Islet precursor cell (in vitro differentiated cells): ENCODE measurements around the gene TPPP3.

ENCODE experiments used
- DNase-seq: peaks from one replicate; pipeline ENCODE4 v3.0.0-alpha.2; 2018

Gene TPPP3

GRCh38 chr16:67403976-67404555, 10.8 kb upstream of the TPPP3 start:
- no peak for DNase-seq

- no peak for DNase-seq
These were observed 7.6 kb upstream of the TPPP3 start for GRCh38 chr16:67400901-67401300.

GRCh38 chr16:67399749-67400704, 6.7 kb upstream of the TPPP3 start:
- no peak for DNase-seq

GRCh38 chr16:67399218-67399733, 6.0 kb upstream of the TPPP3 start:
- peak; percentile 83 for DNase-seq

GRCh38 chr16:67398546-67399217, 5.4 kb upstream of the TPPP3 start:
- no peak for DNase-seq

DNA sequence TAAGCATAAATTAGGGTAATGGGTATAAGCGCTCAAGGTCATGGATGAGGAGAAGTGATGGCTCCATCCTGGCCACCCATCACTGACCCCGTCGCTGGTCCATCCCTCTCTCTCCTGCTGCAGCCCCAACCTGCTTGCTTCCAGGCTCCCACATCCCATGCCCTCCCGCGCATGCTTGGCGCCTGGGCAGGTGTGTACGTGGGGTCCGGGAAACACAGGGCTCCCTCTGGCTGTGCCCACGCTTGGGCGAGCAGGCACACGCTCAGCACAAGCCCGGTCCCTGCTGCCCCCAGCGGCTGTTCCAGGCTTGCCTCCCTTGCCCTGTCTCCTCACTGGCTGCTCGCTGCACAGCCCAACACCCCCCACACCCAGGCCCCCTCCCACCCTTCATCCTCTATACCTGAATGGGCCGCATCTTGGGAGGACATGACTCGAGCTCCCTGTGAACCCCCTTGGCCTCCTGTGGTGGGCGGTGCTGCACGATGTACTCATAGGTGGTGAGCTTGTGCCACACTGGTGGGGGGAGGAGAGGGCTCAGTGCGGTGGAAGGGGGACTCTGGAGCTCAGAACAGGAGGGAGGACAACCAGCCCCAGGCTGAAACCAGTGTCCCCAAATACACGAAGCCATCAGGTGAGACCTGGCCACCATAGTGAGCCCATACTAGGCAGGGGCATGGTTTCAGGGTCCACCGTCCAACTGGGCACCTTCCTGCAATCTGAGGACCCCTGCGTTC, 4.7 kb upstream of the TPPP3 start:
- DNase-seq: no peak

GRCh38 chr16:67397036-67397801, 3.9 kb upstream of the TPPP3 start:
- peak; percentile 50 for DNase-seq

GRCh38 chr16:67396159-67397035, 3.1 kb upstream of the TPPP3 start:
- DNase-seq: peak; percentile 94

- DNase-seq: no peak
These were observed 2.3 kb upstream of the TPPP3 start for GRCh38 chr16:67395458-67396158.

DNA sequence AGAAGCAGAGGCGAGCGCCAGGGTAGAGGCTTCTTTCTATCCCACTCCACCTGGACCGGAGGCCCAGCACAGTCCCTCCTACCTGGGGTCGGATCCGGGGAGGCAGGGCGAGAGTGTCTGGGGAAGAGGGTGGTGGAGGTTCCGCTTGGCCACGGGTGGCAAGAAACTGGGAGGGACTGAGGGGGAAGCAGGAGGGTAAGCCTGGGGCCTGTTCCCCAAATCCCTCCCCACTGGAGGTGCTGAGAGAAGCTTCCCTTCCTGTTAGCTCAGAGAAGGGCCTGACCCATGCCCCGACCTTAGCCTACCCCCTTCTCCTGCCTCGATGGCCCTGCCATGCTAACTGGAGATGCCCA, 1.8 kb upstream of the TPPP3 start:
- no peak for DNase-seq

- DNase-seq: peak; percentile 70
These were observed 1.1 kb upstream of the TPPP3 start for GRCh38 chr16:67394155-67395104.

DNA sequence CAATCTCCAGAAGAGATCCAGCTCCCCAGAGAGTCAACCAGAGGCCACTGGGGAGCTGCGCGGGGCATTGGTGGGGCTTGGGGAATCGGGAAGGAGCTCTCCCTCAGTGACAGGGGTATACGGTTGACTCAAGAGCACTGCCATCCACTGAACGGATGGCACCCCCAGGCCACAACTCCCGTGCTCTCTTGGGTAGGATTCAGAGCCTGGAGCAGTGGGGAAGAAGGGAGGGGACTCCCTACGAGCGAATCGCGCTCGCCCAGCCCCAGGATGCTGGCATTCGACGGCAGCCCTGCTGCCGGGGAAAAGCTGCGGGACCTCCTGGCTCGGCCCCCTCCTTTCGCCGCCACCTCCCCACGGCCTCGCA, 473 bp upstream of the TPPP3 start:
- DNase-seq: no peak

DNA sequence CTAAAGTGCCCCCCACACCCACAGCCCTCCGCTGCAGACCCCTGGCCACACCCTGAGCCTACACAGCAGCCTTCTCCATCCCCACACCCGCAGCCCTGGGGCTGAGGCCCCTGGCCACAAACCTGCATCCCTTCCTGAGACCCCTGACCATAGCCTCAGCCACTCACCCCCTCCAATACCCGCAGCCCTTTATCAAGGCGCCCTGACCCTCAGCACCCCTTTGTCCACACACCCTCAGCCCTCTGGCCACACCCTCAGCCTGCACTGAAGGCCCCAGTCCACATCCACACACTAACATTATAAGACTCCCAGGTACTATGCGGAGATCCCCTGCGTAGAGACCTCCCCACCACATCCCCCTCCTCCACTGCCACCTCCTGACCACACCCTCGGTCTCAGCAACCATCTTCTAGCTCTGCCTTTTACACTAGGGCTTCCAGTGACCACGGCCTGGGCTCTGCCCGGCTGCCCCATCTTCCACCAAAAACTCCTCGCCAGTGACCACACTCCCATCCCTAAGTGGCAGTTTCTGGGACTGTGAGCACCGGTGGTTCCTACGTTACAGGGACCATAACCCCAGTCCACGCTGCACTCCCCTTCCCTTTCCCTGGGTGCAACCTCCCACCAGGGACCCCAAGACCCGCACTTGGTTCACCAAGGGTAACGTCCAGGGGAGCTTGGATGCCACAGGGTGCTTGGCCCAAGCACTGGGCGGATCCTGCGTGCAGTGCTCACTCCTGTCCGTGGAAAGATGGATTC, 818 bp downstream of the TPPP3 start:
- DNase-seq: no peak

- DNase-seq: no peak
These were observed 1.6 kb downstream of the TPPP3 start for GRCh38 chr16:67391424-67392300.

GRCh38 chr16:67390816-67391423, 2.4 kb downstream of the TPPP3 start:
- no peak for DNase-seq

DNA sequence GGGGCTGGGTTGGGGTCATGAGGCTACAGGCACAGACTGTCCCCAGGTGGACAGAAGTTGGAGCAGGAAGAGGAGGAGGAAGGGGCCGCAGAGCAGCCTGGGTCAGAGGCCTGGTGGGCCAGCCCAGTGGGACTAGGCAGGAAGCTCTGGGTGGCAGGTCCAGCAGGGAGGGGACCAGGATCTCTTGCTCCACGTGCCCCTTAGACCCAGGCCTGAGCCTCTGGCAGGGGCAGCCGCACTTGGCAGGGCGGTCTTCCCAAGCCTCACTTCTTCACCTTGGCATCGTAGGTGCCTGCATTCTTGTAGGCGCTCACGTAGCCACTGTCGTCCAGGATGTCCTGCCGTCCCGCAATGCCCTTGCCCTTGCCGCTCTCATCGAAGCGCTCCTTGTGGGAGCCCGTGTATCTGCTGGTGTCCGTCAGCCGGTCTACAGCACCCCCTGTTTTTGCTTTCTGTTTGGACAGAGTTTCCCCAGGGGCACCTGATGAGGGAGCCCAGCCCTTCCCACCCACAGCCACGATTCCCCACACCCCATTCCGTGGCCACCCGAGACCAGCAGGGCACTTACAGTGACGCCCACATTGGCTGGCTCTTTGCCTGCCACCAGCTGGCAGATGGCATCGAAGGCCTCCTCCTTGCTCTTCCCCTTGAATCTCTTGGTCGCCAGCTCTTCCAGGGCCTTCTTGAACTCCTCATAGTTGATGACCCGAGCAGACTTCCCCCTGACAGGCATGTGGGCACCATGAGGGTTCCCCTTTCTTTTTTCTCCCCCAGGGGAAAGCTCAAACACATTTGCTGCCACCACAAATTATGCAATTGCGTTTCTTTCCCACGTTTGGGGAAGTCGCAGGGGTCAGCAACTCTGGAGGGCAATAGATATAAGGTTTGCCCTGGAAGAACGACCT, 3.1 kb downstream of the TPPP3 start:
- no peak for DNase-seq
